Small intestine (tissue), 7 donors: ENCODE measurements around the gene LINGO3. TPM values are rescaled to one million over a fixed set of nuclear protein-coding genes. Genes with fewer than 3 reads are reported as not detected.

ENCODE experiments used
- DNase-seq, 2 donors: peaks; one replicate each; pipeline versions ENCODE4 v3.0.0 to v3.0.0-alpha.2; 2013
- FAIRE-seq: peaks from 2 replicates; lab custom pipeline; 2012; peaks lifted over from hg19 to GRCh38; lab: Jason Lieb, UNC
- H3K27ac ChIP-seq, 3 donors: one replicate each; pipeline ENCODE4 v1.5.1; 2013; ENCODE audit warnings: low read length in 2 of 3, mild to moderate bottlenecking in 2 of 3, control low read depth in 1 of 3, inconsistent platforms in 1 of 3, low read depth in 1 of 3, moderate library complexity in 1 of 3
- H3K27me3 ChIP-seq, 3 donors: one replicate each; pipeline ENCODE4 v1.6.1; 2013; ENCODE audit warnings: low read length in 3 of 3, inconsistent platforms in 1 of 3; ENCODE audit not compliant: control insufficient read depth in 3 of 3, insufficient read depth in 3 of 3
- H3K36me3 ChIP-seq, 3 donors: one replicate each; pipeline ENCODE4 v1.6.1; 2013; ENCODE audit warnings: low read length in 3 of 3, inconsistent platforms in 1 of 3, low read depth in 1 of 3, mild to moderate bottlenecking in 1 of 3, moderate library complexity in 1 of 3; ENCODE audit not compliant: control insufficient read depth in 3 of 3, insufficient read depth in 2 of 3
- H3K4me1 ChIP-seq, 3 donors: one replicate each; pipeline ENCODE4 v1.6.1; 2013; ENCODE audit warnings: low read length in 2 of 3, inconsistent platforms in 1 of 3, low read depth in 1 of 3, mild to moderate bottlenecking in 1 of 3, moderate library complexity in 1 of 3; ENCODE audit not compliant: control insufficient read depth in 3 of 3, insufficient read depth in 2 of 3
- H3K4me3 ChIP-seq, 3 donors: one replicate each; pipeline ENCODE4 v1.5.1; 2013; ENCODE audit warnings: low read length in 3 of 3, control low read depth in 1 of 3, inconsistent platforms in 1 of 3, low read depth in 1 of 3, mild to moderate bottlenecking in 1 of 3, moderate library complexity in 1 of 3
- H3K9me3 ChIP-seq, 2 donors: one replicate each; pipeline ENCODE4 v1.6.1; 2013; ENCODE audit warnings: low read depth in 1 of 2, low read length in 1 of 2; ENCODE audit not compliant: control insufficient read depth in 2 of 2, insufficient read depth in 1 of 2
- WGBS, 3 donors: extraction: QIAGEN DNeasy Blood & Tissue Kit; methylation state at CpG; one replicate each; pipeline ENCODE4 v1.1.7; 2013; 5-methylcytosine and 5-hydroxymethylcytosine counted together
- polyA plus RNA-seq, 4 donors: library from polyadenylated mRNA; stranded (reverse) in 3 of 4; unstranded in 1 of 4; fragments of 200-250 nt in 3 of 4; fragments of 120-200 nt in 1 of 4; gene quantifications; one replicate each; pipeline versions ENCODE4 v1.2.1 to v1.2.3, GENCODE V29; 2013
- donor health status: healthy with polysubstance abuse.
- donor health status: control.
- donor health status: control.
- donor health status: Bipolar disorder and iron deficiency.
- donor health status: healthy.

The LINGO3 gene
- polyA plus RNA-seq, 4 donors: 0.13 to 0.56 TPM; not detected in 2

GRCh38 chr19:2342656-2343288, 34.8 kb upstream of the LINGO3 start:
- H3K4me3 ChIP-seq: no peak overlapping the region
- H3K27me3 ChIP-seq: no peaks in the 10 kb centered on the region
- peaks cover 0 to 4% (median 0%) of the 10 kb centered on the region in 3 donors for H3K4me1 ChIP-seq
- H3K9me3 ChIP-seq: no peaks in the 10 kb centered on the region
- H3K36me3 ChIP-seq: peaks cover 3 to 88% (median 4%) of the 10 kb centered on the region in 3 donors
- WGBS, 3 donors: 95 to 96% (median 96%) methylated on average over 26 to 29 of the region's 29 CpGs
- DNase-seq (no peak), FAIRE-seq (no peak)
- no peak overlapping the region for H3K27ac ChIP-seq

- FAIRE-seq (no peak), DNase-seq (no peak)
- peaks cover 3 to 95% (median 4%) of the 10 kb centered on the region in 3 donors for H3K36me3 ChIP-seq
- H3K27ac ChIP-seq: no peak overlapping the region
- peaks cover 0 to 12% (median 0%) of the 10 kb centered on the region in 3 donors for H3K4me1 ChIP-seq
- no peaks in the 10 kb centered on the region for H3K9me3 ChIP-seq
- H3K4me3 ChIP-seq: no peak overlapping the region
- 37 to 70% (median 49%) methylated on average over 15 of the region's 15 CpGs for WGBS, 3 donors
- H3K27me3 ChIP-seq: no peaks in the 10 kb centered on the region
These were observed 34.0 kb upstream of the LINGO3 start for GRCh38 chr19:2341982-2342381.

- no peak for DNase-seq
- WGBS, 3 donors: 62 to 76% (median 69%) methylated on average over 24 of the region's 24 CpGs
These were observed 33.3 kb upstream of the LINGO3 start for GRCh38 chr19:2341244-2341751.

GRCh38 chr19:2340496-2341243, 32.7 kb upstream of the LINGO3 start:
- Histone ChIP-seq H3K27me3 (no peaks in the 10 kb centered on the region), H3K36me3 (peaks cover 3 to 91% (median 4%) of the 10 kb centered on the region in 3 donors), H3K9me3 (no peaks in the 10 kb centered on the region), H3K27ac (no peak overlapping the region), H3K4me1 (peaks cover 0 to 11% (median 0%) of the 10 kb centered on the region in 3 donors), H3K4me3 (no peak overlapping the region)
- no peak for DNase-seq
- no peak for FAIRE-seq
- 91 to 94% (median 92%) methylated on average over 36 to 38 of the region's 38 CpGs for WGBS, 3 donors

More at GRCh38 chr19:2341244-2341751, 33.3 kb upstream of the LINGO3 start:
- H3K4me1 ChIP-seq: peaks cover 0 to 15% (median 0%) of the 10 kb centered on the region in 3 donors
- no peak for FAIRE-seq
- H3K36me3 ChIP-seq: peaks cover 3 to 95% (median 4%) of the 10 kb centered on the region in 3 donors
- H3K27me3 ChIP-seq: no peaks in the 10 kb centered on the region
- H3K4me3 ChIP-seq: no peak overlapping the region
- no peaks in the 10 kb centered on the region for H3K9me3 ChIP-seq
- H3K27ac ChIP-seq: no peak overlapping the region

GRCh38 chr19:2339644-2340310, 31.8 kb upstream of the LINGO3 start:
- peaks cover 0 to 12% (median 0%) of the 10 kb centered on the region in 3 donors for H3K4me1 ChIP-seq
- H3K4me3 ChIP-seq: no peak overlapping the region
- peaks cover 3 to 91% (median 4%) of the 10 kb centered on the region in 3 donors for H3K36me3 ChIP-seq
- H3K27ac ChIP-seq: no peak overlapping the region
- no peak for DNase-seq
- 94 to 95% (median 95%) methylated on average over 49 to 52 of the region's 52 CpGs for WGBS, 3 donors
- peaks cover 0 to 6% of the 10 kb centered on the region in 2 donors for H3K9me3 ChIP-seq
- no peaks in the 10 kb centered on the region for H3K27me3 ChIP-seq
- no peak for FAIRE-seq

- peaks cover 2 to 92% (median 3%) of the 10 kb centered on the region in 3 donors for H3K36me3 ChIP-seq
- WGBS, 3 donors: 88 to 94% (median 89%) methylated on average over 49 to 54 of the region's 54 CpGs
- peaks cover 0 to 20% (median 0%) of the 10 kb centered on the region in 3 donors for H3K4me1 ChIP-seq
- DNase-seq: no peak
- H3K9me3 ChIP-seq: peaks cover 0 to 6% of the 10 kb centered on the region in 2 donors
- H3K27me3 ChIP-seq: no peaks in the 10 kb centered on the region
- no peak overlapping the region for H3K27ac ChIP-seq
- no peak overlapping the region for H3K4me3 ChIP-seq
- FAIRE-seq: no peak
These were observed 31.0 kb upstream of the LINGO3 start for GRCh38 chr19:2338751-2339643.

- Histone ChIP-seq H3K36me3 (peaks cover 2 to 88% (median 3%) of the 10 kb centered on the region in 3 donors), H3K4me1 (peaks cover 0 to 29% (median 0%) of the 10 kb centered on the region in 3 donors), H3K9me3 (peaks cover 0 to 6% of the 10 kb centered on the region in 2 donors), H3K4me3 (no peak overlapping the region), H3K27me3 (no peaks in the 10 kb centered on the region), H3K27ac (no peak overlapping the region)
- 92 to 96% (median 95%) methylated on average over 18 to 21 of the region's 21 CpGs for WGBS, 3 donors
- DNase-seq (no peak), FAIRE-seq (no peak)
These were observed 30.2 kb upstream of the LINGO3 start for GRCh38 chr19:2338055-2338615.
